ENCODE measurements around the gene CPEB4. TPM values are rescaled to one million over a fixed set of nuclear protein-coding genes. Genes with fewer than 3 reads are reported as not detected.

CPEB4 gene
- total and polyA plus RNA-seq, 2 donors (not counting 1 experiment from before 2014, with no cell fraction given), result 8.4 to 26.0 TPM

DNA sequence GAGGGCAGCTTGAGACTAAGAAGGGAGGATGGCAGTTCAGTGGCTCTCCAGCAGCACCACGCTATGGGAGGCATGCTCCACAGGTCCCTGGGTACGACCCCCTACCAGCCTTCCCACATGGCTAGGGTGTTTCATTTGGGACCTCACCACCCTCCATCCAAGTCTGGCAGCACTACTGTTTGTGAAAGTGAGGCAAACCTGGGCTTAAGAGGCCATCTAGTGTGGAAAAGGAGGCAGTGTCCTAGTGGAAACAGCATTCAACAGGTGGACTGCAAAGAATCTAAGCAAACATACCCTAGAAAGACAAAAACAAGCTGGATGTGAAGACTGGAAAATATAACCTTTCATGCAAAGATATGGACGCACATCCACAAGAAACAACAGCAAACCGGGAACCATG, 96.1 kb downstream of the CPEB4 start:
- ATAC-seq (ENCODE audit: low read depth), result no peak
- no peaks in the 10 kb centered on the region for H3K4me1 ChIP-seq (ENCODE audit: control insufficient read depth in 2 of 2, insufficient read depth in 2 of 2, low read length in 2 of 2)
- CTCF ChIA-PET, result interaction anchor here (1.6 to 3.0 kb wide), 2 partner anchors 10 to 366 kb away, joined by 4 to 13 read pairs; no protein-coding TSS in a partner anchor

DNA sequence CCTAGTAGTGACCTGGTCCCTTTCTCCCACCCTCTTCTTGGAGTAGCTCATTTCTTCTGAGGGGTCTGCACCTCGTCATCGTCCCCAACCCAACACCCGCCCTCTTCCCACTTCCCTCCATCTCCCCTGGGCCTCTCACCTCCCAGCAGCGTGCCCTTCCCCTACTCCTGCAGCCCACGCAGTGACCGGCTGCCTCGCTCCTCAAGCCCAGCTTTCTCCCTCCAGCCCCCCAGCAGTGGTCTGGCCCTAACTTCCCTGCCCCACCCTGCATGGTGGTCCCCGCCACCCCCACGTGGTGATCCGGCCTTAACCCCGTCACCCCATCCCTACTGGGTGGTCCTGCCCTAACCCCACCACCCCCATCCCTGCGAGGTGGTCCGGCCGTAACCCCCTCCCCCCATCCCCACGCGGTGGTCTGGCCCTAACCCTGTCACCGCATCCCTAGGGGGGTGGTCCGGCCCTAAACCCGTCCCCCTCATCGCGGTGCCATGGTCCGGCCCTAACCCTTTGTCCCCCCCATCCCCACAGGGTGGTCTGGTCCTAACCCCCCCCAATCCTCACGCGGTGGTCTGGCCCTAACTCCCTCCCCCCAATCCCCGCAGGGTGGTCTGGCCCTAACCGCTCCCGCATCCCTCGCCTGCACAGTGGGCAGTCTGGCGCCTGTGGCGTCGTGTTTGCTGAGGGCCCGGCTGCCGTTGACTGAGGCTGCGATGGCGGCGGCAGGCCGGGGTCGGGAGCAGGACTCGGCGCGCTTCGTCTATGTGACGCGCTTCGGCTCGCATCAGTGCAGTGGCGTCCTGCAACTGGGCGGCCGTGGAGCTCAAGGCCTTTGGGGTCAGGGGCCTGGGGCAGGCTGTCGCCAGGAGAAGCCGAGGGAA, 100.6 kb downstream of the CPEB4 start, which contains the start of gene C5orf47:
TSS of gene C5orf47 (plus strand) at position 617 of the 878 bp plus-strand sequence. CDS start at position 711, 94 bp downstream.
- TF ChIP-seq, protein P1, sequence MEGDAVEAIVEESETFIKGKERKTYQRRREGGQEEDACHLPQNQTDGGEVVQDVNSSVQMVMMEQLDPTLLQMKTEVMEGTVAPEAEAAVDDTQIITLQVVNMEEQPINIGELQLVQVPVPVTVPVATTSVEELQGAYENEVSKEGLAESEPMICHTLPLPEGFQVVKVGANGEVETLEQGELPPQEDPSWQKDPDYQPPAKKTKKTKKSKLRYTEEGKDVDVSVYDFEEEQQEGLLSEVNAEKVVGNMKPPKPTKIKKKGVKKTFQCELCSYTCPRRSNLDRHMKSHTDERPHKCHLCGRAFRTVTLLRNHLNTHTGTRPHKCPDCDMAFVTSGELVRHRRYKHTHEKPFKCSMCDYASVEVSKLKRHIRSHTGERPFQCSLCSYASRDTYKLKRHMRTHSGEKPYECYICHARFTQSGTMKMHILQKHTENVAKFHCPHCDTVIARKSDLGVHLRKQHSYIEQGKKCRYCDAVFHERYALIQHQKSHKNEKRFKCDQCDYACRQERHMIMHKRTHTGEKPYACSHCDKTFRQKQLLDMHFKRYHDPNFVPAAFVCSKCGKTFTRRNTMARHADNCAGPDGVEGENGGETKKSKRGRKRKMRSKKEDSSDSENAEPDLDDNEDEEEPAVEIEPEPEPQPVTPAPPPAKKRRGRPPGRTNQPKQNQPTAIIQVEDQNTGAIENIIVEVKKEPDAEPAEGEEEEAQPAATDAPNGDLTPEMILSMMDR (IDR thresholded peaks at IDR 0.05), result no peak
- no peak for TF ChIP-seq EZH2 (IDR thresholded peaks at IDR 0.05; ENCODE audit: borderline replicate concordance, insufficient read depth, low read depth, low read length, poor library complexity, severe bottlenecking)
- Histone ChIP-seq H3K9ac (ENCODE audit: low read length) (no peak within 1 kb of the TSS), H2AFZ (ENCODE audit: insufficient read depth, low read depth, low read length, poor library complexity, severe bottlenecking) (no peak within 1 kb of the TSS), H3K79me2 (ENCODE audit: control insufficient read depth, insufficient read depth, low read length) (no peaks in the 10 kb centered on the region), H3K4me2 (replicated peaks; ENCODE audit: low read depth, low read length, poor library complexity, severe bottlenecking) (no peak within 1 kb of the TSS), H3K4me1 (ENCODE audit: control insufficient read depth in 2 of 2, insufficient read depth in 2 of 2, low read length in 2 of 2) (no peaks in the 10 kb centered on the region), H3K36me3 (replicated peaks in 1 of 2; ENCODE audit: control extremely low read depth in 1 of 2, control insufficient read depth in 1 of 2, extremely low read depth in 1 of 2, insufficient read depth in 2 of 2, low read length in 1 of 2) (no peaks in the 10 kb centered on the region), H3K4me3 (ENCODE audit: control extremely low read depth in 1 of 5, extremely low read depth in 1 of 5, insufficient read depth in 1 of 5, low read depth in 2 of 5, low read length in 4 of 5) (no peak within 1 kb of the TSS), H3K27ac (ENCODE audit: low read length in 2 of 2) (no peak within 1 kb of the TSS), H3K27me3 (replicated peaks in 1 of 4; ENCODE audit: control extremely low read depth in 1 of 4, control insufficient read depth in 3 of 4, insufficient read depth in 4 of 4, low read length in 3 of 4) (peaks cover 0 to 7% (median 2%) of the 10 kb centered on the region in 4 experiments), H3K9me3 (ENCODE audit: control extremely low read depth in 1 of 3, control insufficient read depth in 2 of 3, insufficient read depth in 1 of 3, low read length in 2 of 3) (peaks cover 0 to 12% (median 0%) of the 10 kb centered on the region in 3 donors), H4K20me1 (ENCODE audit: control insufficient read depth, insufficient read depth, low read length, poor library complexity, severe bottlenecking) (no peaks in the 10 kb centered on the region)
- Mint-ChIP-seq H3K4me1 (no peaks in the 10 kb centered on the region), H3K4me3 (no peak within 1 kb of the TSS), H3K27ac (no peak within 1 kb of the TSS), H3K9me3 (ENCODE audit: insufficient read depth) (no peaks in the 10 kb centered on the region), H3K27me3 (peaks cover 20% of the 10 kb centered on the region)
- ChIA-PET CTCF (no interaction called here), POLR2A (no interaction called here)
- intact Hi-C loops (cut with micrococcal nuclease), result no loop called here
- 94% methylated on average over 44 of the region's 51 CpGs for WGBS (ENCODE audit: insufficient coverage)
- DNase-seq (no peak), ATAC-seq (ENCODE audit: low read depth) (no peak)

More for the DNA sequence above, 96.1 kb downstream of the CPEB4 start:
- intact Hi-C loops (cut with micrococcal nuclease), result no loop called here
- H3K4me3 ChIP-seq (ENCODE audit: control extremely low read depth in 1 of 5, extremely low read depth in 1 of 5, insufficient read depth in 1 of 5, low read depth in 2 of 5, low read length in 4 of 5), result no peak overlapping the region
- no peaks in the 10 kb centered on the region for H3K79me2 ChIP-seq (ENCODE audit: control insufficient read depth, insufficient read depth, low read length)
- H4K20me1 ChIP-seq (ENCODE audit: control insufficient read depth, insufficient read depth, low read length, poor library complexity, severe bottlenecking), result no peaks in the 10 kb centered on the region
- peaks cover 2% of the 10 kb centered on the region for H3K9me3 Mint-ChIP-seq (ENCODE audit: insufficient read depth)
- DNase-seq, result no peak
- no peak overlapping the region for H3K27ac ChIP-seq (ENCODE audit: low read length in 2 of 2)
- peaks cover 51% of the 10 kb centered on the region for H3K27me3 Mint-ChIP-seq
- H3K27me3 ChIP-seq (replicated peaks in 1 of 4; ENCODE audit: control extremely low read depth in 1 of 4, control insufficient read depth in 3 of 4, insufficient read depth in 4 of 4, low read length in 3 of 4), result peaks cover 0 to 20% (median 9%) of the 10 kb centered on the region in 4 experiments
- H3K4me2 ChIP-seq (replicated peaks; ENCODE audit: low read depth, low read length, poor library complexity, severe bottlenecking), result no peak overlapping the region
- TF ChIP-seq EZH2 (IDR thresholded peaks at IDR 0.05; ENCODE audit: borderline replicate concordance, insufficient read depth, low read depth, low read length, poor library complexity, severe bottlenecking), result no peak
- TF ChIP-seq, protein P1 (IDR thresholded peaks at IDR 0.05), result no peak
- peaks cover 0 to 11% (median 0%) of the 10 kb centered on the region in 3 donors for H3K9me3 ChIP-seq (ENCODE audit: control extremely low read depth in 1 of 3, control insufficient read depth in 2 of 3, insufficient read depth in 1 of 3, low read length in 2 of 3)
- no peak overlapping the region for H3K9ac ChIP-seq (ENCODE audit: low read length)
- H3K4me3 Mint-ChIP-seq, result no peak overlapping the region
- H3K36me3 ChIP-seq (replicated peaks in 1 of 2; ENCODE audit: control extremely low read depth in 1 of 2, control insufficient read depth in 1 of 2, extremely low read depth in 1 of 2, insufficient read depth in 2 of 2, low read length in 1 of 2), result no peaks in the 10 kb centered on the region
- H3K27ac Mint-ChIP-seq, result no peak overlapping the region
- POLR2A ChIA-PET, result no interaction called here
- WGBS (ENCODE audit: insufficient coverage), result no CpG with 5 or more reads among the region's 4 CpGs
- no peaks in the 10 kb centered on the region for H3K4me1 Mint-ChIP-seq
- H2AFZ ChIP-seq (ENCODE audit: insufficient read depth, low read depth, low read length, poor library complexity, severe bottlenecking), result no peak overlapping the region

All from B cell (primary cell).